ENCODE data around the gene DEAF1.
A peak's percentile ranks its signal among the peaks of the same experiment; 100 is the strongest.

The DEAF1 gene

GRCh38 chr11:613369-613968 is 81.6 kb downstream of the DEAF1 start:
- DNase-seq (ENCODE audit: extremely low read depth, low read depth): no peak
- TF ChIP-seq CTCF (IDR thresholded peaks at IDR 0.05; ENCODE audit: low read depth, low read length, missing control alignments): no peak
- no peak overlapping the region for H3K4me3 ChIP-seq (replicated peaks; ENCODE audit: low read depth, low read length)

- no peak for DNase-seq (ENCODE audit: extremely low read depth, low read depth)
- TF ChIP-seq CTCF (IDR thresholded peaks at IDR 0.05; ENCODE audit: low read depth, low read length, missing control alignments): no peak
- H3K4me3 ChIP-seq (replicated peaks; ENCODE audit: low read depth, low read length): no peak overlapping the region
Observed at GRCh38 chr11:612961-613300, 82.1 kb downstream of the DEAF1 start.

- DNase-seq (ENCODE audit: extremely low read depth, low read depth): no peak
- peak; percentile 22 for TF ChIP-seq CTCF (IDR thresholded peaks at IDR 0.05; ENCODE audit: low read depth, low read length, missing control alignments)
Observed at GRCh38 chr11:612201-612960, 82.6 kb downstream of the DEAF1 start.

GRCh38 chr11:611001-611996 is 83.7 kb downstream of the DEAF1 start:
- no peak for TF ChIP-seq CTCF (IDR thresholded peaks at IDR 0.05; ENCODE audit: low read depth, low read length, missing control alignments)
- DNase-seq (ENCODE audit: extremely low read depth, low read depth): no peak

More at GRCh38 chr11:612201-612960, 82.6 kb downstream of the DEAF1 start:
- no peak overlapping the region for H3K4me3 ChIP-seq (replicated peaks; ENCODE audit: low read depth, low read length)

GRCh38 chr11:610146-610801 is 84.7 kb downstream of the DEAF1 start:
- no peak for TF ChIP-seq CTCF (IDR thresholded peaks at IDR 0.05; ENCODE audit: low read depth, low read length, missing control alignments)
- H3K4me3 ChIP-seq (replicated peaks; ENCODE audit: low read depth, low read length): no peak overlapping the region
- no peak for DNase-seq (ENCODE audit: extremely low read depth, low read depth)

More at GRCh38 chr11:611001-611996, 83.7 kb downstream of the DEAF1 start:
- no peak overlapping the region for H3K4me3 ChIP-seq (replicated peaks; ENCODE audit: low read depth, low read length)

GRCh38 chr11:609341-609811 is 85.6 kb downstream of the DEAF1 start:
- DNase-seq (ENCODE audit: extremely low read depth, low read depth): no peak
- no peak overlapping the region for H3K4me3 ChIP-seq (replicated peaks; ENCODE audit: low read depth, low read length)
- TF ChIP-seq CTCF (IDR thresholded peaks at IDR 0.05; ENCODE audit: low read depth, low read length, missing control alignments): no peak

Measured in HFF-Myc (cell line).